Urothelium cell line (cell line): Measurements from ENCODE around the gene FOXP1.
"Not testable (repeated sequence)": the region's sequence is repeated elsewhere in the genome, so short reads cannot be mapped to it uniquely, and the experiment has no call there.

ENCODE experiments used
- DNase-seq: peaks from one replicate; pipeline ENCODE4 v3.0.0; 2011; ENCODE audit warnings: low spot score, mixed read lengths
- FAIRE-seq: peaks from 2 replicates; lab custom pipeline; 2011; peaks lifted over from hg19 to GRCh38; lab: Jason Lieb, UNC

FOXP1 gene

DNA sequence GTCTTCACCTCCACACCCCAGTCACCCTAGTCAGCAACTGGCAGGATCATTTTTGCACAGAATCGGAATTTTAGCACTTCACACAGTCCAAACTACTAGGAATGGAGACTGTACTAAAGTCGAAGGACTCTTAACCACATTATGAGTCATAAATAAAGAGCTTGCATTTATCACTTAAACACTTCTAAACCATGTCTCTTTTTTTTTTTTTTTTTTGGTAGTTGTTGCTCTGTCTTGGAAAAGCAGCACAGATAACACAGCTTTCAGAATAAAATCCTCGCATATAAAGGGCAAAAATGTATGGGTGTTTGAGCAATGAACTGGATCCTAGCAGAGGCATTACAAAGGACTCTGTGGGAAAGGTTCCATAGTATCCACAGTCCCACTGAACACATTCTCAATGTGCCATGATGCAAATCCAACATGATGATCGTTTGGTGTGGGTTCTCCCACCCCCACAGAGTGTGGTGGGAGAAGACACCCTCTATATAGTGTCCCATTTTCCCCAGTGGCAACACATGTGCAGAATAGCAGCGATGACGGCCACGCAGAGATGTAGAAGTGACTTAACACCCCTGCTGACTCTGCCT, 47.1 kb downstream of the FOXP1 start:
- FAIRE-seq (peak; percentile 17), DNase-seq (peak; percentile 58)

DNA sequence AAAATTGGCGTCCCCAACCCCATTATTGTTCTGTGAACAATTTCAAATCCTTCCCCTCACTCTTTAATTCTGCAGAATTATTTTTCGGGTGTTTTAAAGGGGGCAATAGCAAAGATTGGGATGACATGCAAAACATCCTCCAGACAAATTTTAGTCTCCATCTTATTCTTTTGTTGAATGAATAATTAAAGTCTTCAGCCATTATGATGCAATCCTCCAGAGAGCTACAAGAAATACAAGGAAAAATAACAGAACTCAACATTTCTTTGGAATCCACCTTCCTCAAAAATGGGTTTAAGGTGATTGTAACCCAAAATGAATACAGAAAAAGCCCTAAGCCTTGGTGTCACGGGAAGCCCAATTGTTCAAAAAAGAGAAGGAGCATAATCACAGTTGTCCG, 49.9 kb downstream of the FOXP1 start:
- DNase-seq (no peak), FAIRE-seq (no peak)

DNA sequence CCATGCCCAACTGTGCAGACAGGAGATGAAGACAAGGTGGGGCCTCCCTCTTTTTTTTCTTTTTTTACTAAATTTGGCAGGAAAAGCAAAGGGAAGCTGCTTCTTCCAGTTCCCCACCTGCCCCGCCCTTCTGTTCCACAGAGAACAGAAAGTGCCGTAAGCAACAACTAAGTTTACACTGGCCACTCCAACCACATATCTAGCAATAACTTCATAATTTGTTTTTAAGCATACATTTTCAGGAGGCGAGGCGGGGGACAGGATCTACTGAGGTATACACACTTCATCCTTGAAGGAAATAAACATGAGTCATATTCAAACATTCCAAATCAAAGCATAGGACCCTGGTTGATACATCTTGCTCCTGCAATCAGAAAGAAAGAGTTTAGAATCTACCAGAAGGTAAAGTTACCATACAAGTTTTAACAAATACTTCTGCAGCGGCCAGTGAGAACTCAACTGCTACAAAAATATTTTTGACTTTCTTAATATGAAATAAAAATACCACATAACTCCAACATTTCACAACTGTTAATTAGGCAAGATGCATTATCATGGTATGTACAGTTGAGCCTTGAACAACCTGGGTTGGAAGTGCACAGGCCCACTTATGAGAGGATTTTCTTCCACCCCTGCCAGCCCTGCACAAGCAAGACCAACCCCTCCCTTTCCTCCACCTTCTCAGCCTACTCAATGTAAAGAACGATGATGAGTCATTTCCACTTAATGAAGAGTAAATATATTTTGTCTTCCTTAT, 50.7 kb downstream of the FOXP1 start:
- no peak for FAIRE-seq
- no peak for DNase-seq

- no peak for DNase-seq
- no peak for FAIRE-seq
These were observed 52.5 kb downstream of the FOXP1 start for GRCh38 chr3:71530903-71531530.

DNA sequence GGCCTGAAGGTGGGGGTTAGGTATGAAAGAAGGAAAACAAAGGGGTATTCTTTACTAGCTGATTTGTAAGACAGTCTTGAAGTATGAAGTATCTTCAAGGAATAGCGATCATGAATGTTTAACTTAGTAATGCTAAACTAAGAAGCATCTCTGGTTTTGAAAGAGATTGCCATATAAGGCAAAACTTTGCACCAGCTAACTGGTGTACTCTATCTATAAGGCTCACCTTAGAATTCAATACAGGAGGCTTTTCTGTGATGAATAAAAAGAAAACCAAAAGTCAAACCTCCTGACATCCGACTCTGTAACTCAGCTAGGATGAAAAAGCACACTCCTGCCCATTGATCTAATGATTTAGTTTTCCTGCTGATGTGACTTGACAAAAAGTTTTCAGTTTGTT, 54.7 kb downstream of the FOXP1 start:
- DNase-seq (no peak), FAIRE-seq (no peak)

DNA sequence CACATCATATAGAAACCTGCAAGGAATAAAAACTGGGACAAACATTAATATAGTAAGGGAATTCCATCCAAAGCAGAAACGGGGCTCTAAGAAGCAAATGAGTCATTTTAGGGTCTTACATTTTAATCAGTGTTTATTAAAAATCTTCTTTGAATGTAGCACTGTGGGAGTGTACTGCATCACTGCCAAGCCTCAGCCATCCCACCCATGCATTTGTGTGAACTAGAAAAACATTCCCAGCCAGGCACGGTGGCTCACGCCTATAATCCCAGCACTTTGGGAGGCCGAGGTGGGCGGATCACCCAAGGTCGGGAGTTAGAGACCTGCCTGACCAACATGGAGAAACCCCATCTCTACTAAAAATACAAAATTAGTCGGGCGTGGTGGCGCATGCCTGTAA, 57.1 kb downstream of the FOXP1 start:
- not testable (repeated sequence) for FAIRE-seq, DNase-seq

DNA sequence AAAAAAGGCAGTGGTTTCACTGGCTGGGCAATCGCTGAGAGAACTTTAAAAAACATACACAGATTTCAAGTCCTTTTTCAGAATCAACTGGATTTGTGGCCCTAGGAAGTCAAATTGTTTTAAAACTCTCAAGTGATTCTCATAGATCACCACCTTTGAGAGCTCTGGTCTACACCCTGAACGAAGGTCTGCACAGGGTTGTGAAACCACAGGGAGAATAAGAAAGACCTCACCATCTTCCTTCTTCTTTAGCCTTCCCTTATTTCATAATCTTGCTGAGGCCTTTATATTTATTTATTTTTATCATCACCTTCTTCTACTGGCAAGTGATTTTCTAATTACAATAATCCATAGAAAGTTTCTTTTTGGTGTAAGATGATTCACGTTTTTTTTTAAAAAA, 58.1 kb downstream of the FOXP1 start:
- FAIRE-seq (no peak), DNase-seq (no peak)

- FAIRE-seq, result no peak
- no peak for DNase-seq
These were observed 58.9 kb downstream of the FOXP1 start for GRCh38 chr3:71524672-71525071.

GRCh38 chr3:71523628-71524027, 59.9 kb downstream of the FOXP1 start:
- DNase-seq, result no peak
- FAIRE-seq, result no peak

DNA sequence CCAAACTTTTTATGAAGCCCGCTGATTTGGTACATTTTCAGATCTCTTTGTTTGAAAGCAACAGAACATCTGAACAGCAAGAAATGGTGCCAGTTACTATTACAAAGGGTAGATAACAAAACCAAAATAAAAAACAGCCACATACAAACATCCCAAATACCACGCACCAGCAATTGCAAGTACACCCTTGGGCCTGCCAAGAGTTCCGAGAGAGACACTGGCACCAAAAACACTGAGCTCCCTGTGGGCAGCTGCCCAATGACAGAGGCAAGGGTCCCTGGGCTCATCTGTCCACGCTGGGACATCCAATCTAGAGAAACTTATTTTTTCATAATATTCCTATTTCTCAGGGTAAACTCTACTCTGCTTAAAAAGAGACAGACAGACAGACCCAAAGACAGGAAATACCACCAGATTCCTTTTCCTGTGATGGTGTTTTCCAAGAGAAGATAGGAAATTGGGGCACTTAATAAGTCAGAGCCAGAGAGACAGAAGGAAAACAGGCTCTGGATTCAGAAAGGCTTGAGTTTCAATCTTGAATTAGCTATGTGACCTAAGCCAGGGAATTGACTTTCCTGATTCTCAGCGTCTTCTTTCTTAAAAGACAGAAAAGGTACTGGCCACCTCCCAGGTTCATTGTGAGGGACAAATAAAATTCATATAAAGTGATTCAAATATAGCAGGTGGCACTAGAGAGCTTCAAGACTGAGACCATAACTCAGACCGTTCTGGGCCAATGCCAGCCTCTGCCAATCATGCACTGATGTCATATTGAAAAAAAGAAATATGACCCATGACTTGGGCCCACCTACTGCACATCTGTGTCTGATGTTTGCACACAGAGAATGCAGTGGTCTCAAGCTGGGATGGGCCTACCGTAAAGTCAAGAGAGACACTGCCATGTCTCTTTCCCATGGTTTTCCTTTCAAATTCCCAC, 61.3 kb downstream of the FOXP1 start:
- no peak for DNase-seq
- no peak for FAIRE-seq

DNA sequence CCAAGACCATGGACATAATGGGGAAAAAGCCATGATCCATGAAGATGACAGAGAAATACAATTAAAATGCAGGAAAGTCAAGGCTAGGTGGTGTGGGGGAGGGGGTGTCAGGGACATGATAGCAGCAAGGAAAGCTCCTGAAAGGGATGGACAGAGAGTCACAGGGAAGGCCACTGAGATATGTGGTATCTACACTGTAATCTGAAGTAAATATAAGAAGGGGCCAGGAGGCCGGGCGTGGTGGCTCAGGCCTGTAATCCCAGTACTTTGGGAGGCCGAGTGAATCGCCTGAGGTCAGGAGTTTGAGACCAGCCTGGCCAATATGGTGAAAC, 62.5 kb downstream of the FOXP1 start:
- FAIRE-seq, result no peak
- no peak for DNase-seq

DNA sequence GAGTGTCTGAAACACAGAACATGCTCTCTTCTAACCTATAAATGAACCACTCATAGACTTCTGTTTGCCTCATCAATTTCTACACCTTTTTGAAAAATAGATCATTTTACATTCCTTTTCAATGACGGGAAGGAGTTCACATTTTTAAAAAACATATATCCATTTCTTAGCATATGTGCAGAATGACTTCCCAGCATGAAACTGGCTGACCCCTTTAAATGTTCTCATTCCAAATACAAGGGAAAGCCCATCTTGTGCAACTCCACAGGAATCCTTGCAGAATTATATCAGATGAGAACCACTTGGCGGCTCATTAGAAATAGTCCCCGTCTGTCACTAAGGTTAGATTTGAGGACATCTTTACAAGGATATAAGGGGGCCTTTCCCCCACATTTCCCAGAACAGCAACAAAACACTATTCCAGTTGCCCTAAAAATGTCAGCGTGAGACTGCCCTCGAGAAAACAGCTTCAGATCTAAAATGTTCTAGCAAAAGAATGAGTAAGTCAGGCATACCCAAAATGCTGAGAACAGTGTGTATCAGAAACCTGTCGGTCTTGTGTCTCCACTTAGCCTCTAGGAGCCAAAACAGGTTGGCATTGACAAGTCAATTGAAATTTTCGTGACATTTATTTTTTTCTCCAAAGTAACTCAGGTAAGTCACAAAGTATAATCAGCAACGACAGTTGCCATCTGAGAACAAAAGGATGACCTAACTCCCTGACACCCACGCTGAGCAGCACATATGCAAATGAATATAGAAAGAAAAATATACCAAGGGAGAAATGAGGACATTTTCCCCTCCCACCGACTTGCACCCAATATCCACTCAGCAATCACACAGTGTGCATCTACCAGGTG, 63.1 kb downstream of the FOXP1 start:
- peak; percentile 70 for FAIRE-seq

GRCh38 chr3:71518089-71518488, 65.4 kb downstream of the FOXP1 start:
- no peak for FAIRE-seq
- DNase-seq, result no peak

More for the DNA sequence above, 63.1 kb downstream of the FOXP1 start:
- DNase-seq, result no peak

DNA sequence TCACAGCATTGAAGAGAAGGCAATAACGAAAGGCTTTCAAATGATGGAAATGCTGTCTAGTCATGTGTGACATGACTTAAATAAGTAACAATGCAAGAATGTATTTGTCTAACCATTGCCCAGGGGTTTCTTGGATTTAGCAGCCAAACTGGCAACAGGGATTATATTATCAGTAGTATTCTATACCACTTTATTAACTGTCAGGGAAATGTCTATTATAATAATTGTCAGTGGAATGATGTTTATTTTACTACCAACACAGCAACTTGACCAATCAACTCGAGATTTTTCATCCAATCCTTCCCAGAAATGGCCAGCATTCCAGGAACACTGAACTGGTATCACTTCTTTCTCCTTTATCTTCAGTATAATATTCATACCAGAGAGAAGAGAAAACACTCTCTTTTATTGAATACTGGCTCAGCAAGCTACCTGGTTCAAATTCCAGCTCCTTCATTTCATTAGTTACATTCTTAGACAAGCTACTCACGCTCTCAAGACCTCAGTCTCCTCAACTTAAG, 66.2 kb downstream of the FOXP1 start:
- DNase-seq, result no peak
- FAIRE-seq, result no peak

DNA sequence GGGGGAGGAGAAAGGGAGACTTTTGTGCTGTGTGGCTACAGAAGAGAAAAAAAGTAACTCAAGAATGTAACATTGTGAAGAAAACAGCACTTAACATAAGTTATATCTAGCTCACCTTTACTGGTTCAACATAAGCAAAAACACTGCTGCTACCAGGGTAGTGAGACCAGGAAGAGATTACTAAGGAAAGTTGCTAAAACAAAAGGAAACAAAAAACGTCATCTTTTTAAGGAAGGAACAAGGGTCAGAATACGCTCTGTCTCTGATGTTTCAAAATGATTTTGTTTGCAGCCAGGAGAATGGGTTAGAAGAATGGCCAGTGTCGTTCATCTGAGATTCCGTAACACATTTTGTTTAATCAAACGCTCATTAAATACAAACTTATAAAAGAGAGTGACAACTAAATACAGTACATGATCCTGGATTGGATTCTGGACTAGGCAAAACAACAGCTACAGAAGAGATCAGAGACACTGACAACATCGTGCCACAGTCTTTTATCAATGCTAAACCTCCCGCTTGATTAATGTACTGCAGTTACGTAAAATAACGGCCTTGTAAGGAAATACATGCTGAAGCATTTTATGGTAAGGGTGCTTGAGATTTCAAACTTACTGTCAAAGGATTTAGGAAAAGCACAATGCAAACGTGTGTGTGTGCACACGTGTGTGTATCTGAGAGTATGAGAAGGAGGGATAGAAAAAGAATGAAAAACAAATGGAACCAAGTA, 67.7 kb downstream of the FOXP1 start:
- FAIRE-seq, result no peak

DNA sequence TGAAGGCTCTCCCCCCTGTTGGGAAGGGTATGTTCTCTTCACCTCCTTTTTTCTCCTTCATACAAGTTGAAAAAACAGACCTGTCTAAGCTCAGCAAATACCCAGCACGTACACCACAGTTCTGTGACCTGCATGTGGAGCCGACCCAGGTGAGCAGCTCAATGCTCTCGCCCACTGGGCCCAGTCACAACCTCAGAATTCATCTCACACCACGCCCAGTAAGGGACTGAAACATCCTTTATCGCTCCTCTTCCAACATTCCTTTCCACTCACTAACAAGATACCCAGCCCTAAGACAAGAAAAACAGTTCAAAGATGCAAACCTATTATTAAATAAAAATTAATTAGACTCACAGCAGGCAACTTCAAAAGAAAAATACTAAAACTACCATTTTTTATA, 68.9 kb downstream of the FOXP1 start:
- no peak for FAIRE-seq
- DNase-seq, result peak; percentile 43

More for the DNA sequence above, 67.7 kb downstream of the FOXP1 start:
- no peak for DNase-seq

- FAIRE-seq, result no peak
These were observed 70.0 kb downstream of the FOXP1 start for GRCh38 chr3:71513515-71513914.

GRCh38 chr3:71513081-71513480, 70.4 kb downstream of the FOXP1 start:
- DNase-seq, result no peak
- FAIRE-seq, result no peak

More at GRCh38 chr3:71513515-71513914, 70.0 kb downstream of the FOXP1 start:
- DNase-seq, result no peak

DNA sequence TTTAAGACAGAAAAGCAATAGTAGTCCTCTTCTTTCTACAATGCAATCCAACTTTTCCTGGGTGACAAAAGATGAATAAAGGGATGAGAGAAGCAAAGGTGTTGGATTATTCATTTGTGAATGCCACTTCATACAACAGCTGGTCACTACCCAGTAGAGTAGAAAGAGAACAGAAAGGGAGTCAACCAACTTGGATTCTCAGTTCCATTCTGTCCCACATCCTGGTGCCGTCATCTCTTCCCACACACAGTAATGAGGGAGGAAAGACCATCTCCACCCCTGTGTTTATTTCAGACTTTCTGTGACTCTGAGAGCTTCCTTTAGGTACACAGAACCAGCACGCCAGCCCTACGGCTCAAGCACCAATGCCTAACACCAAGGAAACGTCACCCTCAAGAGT, 71.0 kb downstream of the FOXP1 start:
- DNase-seq (no peak), FAIRE-seq (no peak)
